ENCODE results near the gene HECA.

- TF ChIP-seq, protein P1, sequence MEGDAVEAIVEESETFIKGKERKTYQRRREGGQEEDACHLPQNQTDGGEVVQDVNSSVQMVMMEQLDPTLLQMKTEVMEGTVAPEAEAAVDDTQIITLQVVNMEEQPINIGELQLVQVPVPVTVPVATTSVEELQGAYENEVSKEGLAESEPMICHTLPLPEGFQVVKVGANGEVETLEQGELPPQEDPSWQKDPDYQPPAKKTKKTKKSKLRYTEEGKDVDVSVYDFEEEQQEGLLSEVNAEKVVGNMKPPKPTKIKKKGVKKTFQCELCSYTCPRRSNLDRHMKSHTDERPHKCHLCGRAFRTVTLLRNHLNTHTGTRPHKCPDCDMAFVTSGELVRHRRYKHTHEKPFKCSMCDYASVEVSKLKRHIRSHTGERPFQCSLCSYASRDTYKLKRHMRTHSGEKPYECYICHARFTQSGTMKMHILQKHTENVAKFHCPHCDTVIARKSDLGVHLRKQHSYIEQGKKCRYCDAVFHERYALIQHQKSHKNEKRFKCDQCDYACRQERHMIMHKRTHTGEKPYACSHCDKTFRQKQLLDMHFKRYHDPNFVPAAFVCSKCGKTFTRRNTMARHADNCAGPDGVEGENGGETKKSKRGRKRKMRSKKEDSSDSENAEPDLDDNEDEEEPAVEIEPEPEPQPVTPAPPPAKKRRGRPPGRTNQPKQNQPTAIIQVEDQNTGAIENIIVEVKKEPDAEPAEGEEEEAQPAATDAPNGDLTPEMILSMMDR (IDR thresholded peaks at IDR 0.05; ENCODE audit: low read length): no peak
- no peak for TF ChIP-seq EZH2phosphoT487 (IDR thresholded peaks at IDR 0.05; ENCODE audit: low read length)
Observed at GRCh38 chr6:139186692-139187091, 51.8 kb downstream of the HECA start.

Data from MM.1S (cell line).